HFFc6 (cell line): ENCODE results near the gene SLC51A. TPM values are rescaled to one million over a fixed set of nuclear protein-coding genes. Genes with fewer than 3 reads are reported as not detected.

Experiments used
- DNase-seq: peaks from one replicate; pipeline ENCODE4 v3.0.0-alpha.2; 2018
- H3K27ac Mint-ChIP-seq: 2 replicates; pipeline ENCODE4 v1.8.0; 2020; ENCODE audit warnings: mild to moderate bottlenecking, mixed read lengths
- H3K27me3 Mint-ChIP-seq: 2 replicates; pipeline ENCODE4 v1.8.0; 2021; ENCODE audit warnings: mild to moderate bottlenecking, moderate library complexity, mixed read lengths; ENCODE audit not compliant: insufficient read depth
- H3K36me3 Mint-ChIP-seq: 2 replicates; pipeline ENCODE4 v1.8.0; 2021; ENCODE audit warnings: low read depth, mixed read lengths
- H3K4me1 Mint-ChIP-seq: 2 replicates; pipeline ENCODE4 v1.8.0; 2020; ENCODE audit warnings: low read depth, mixed read lengths
- H3K4me3 Mint-ChIP-seq: 2 replicates; pipeline ENCODE4 v1.8.0; 2020; ENCODE audit warnings: mild to moderate bottlenecking, moderate library complexity, mixed read lengths
- H3K9me3 Mint-ChIP-seq: 2 replicates; pipeline ENCODE4 v1.8.0; 2020; ENCODE audit warnings: mild to moderate bottlenecking, mixed read lengths
- total RNA-seq, 6 experiments: library from RNA; stranded (reverse); fragmentation: NEBNext Ultra II Directional; extraction: Animal tissue kit (Norgen Biotek cat#: 25700); gene quantifications; 2 replicates in 1 of 6; 3 replicates in 5 of 6; pipeline ENCODE4 v1.2.3, GENCODE V29; 2021
- TF ChIP-seq, protein P1 (sequence below): fragments of 200-600 bp; sonication (generic); IDR thresholded peaks from 2 replicates; pipeline ENCODE4 v1.5.0; 2021; ENCODE audit warnings: antibody characterized with exemption, mild to moderate bottlenecking

SLC51A gene
- total RNA-seq, 6 experiments from 2014 or later: not detected

- TF ChIP-seq, protein P1, sequence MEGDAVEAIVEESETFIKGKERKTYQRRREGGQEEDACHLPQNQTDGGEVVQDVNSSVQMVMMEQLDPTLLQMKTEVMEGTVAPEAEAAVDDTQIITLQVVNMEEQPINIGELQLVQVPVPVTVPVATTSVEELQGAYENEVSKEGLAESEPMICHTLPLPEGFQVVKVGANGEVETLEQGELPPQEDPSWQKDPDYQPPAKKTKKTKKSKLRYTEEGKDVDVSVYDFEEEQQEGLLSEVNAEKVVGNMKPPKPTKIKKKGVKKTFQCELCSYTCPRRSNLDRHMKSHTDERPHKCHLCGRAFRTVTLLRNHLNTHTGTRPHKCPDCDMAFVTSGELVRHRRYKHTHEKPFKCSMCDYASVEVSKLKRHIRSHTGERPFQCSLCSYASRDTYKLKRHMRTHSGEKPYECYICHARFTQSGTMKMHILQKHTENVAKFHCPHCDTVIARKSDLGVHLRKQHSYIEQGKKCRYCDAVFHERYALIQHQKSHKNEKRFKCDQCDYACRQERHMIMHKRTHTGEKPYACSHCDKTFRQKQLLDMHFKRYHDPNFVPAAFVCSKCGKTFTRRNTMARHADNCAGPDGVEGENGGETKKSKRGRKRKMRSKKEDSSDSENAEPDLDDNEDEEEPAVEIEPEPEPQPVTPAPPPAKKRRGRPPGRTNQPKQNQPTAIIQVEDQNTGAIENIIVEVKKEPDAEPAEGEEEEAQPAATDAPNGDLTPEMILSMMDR: no peak
- no peaks in the 10 kb centered on the region for H3K9me3 Mint-ChIP-seq
- no peak overlapping the region for H3K27ac Mint-ChIP-seq
- no peaks in the 10 kb centered on the region; the same call in 1 of the 2 replicates for H3K4me1 Mint-ChIP-seq
- no peak overlapping the region for H3K4me3 Mint-ChIP-seq
- H3K36me3 Mint-ChIP-seq: no peaks in the 10 kb centered on the region
- DNase-seq: no peak
- H3K27me3 Mint-ChIP-seq: peaks cover 11% of the 10 kb centered on the region
Measured at GRCh38 chr3:196225086-196225485, 8.8 kb downstream of the SLC51A start.

GRCh38 chr3:196225763-196226364 lies 9.5 kb downstream of the SLC51A start:
- Mint-ChIP-seq H3K27ac (no peak overlapping the region), H3K9me3 (no peaks in the 10 kb centered on the region), H3K4me1 (no peaks in the 10 kb centered on the region; the same call in 1 of the 2 replicates), H3K27me3 (peaks cover 11% of the 10 kb centered on the region), H3K4me3 (no peak overlapping the region), H3K36me3 (no peaks in the 10 kb centered on the region)
- TF ChIP-seq, protein P1: no peak
- no peak for DNase-seq

- Mint-ChIP-seq H3K4me3 (no peak overlapping the region; the same call in 1 of the 2 replicates), H3K27ac (no peak overlapping the region), H3K9me3 (no peaks in the 10 kb centered on the region), H3K36me3 (no peaks in the 10 kb centered on the region), H3K27me3 (peaks cover 11% of the 10 kb centered on the region), H3K4me1 (no peaks in the 10 kb centered on the region; the same call in 1 of the 2 replicates)
- TF ChIP-seq, protein P1: no peak
- DNase-seq: no peak
Measured at GRCh38 chr3:196227121-196227561, 10.8 kb downstream of the SLC51A start.

GRCh38 chr3:196227629-196228493 lies 11.5 kb downstream of the SLC51A start:
- TF ChIP-seq, protein P1: no peak
- no peak for DNase-seq
- no peaks in the 10 kb centered on the region for H3K9me3 Mint-ChIP-seq
- no peaks in the 10 kb centered on the region for H3K36me3 Mint-ChIP-seq
- H3K27ac Mint-ChIP-seq: no peak overlapping the region
- H3K4me3 Mint-ChIP-seq: no peak overlapping the region; the same call in 1 of the 2 replicates
- peaks cover 11% of the 10 kb centered on the region for H3K27me3 Mint-ChIP-seq
- no peaks in the 10 kb centered on the region; the same call in 1 of the 2 replicates for H3K4me1 Mint-ChIP-seq

- H3K27me3 Mint-ChIP-seq: peaks cover 7% of the 10 kb centered on the region
- TF ChIP-seq, protein P1: no peak
Measured at GRCh38 chr3:196232154-196232881, 16.0 kb downstream of the SLC51A start.

More at GRCh38 chr3:196232154-196232881, 16.0 kb downstream of the SLC51A start:
- Mint-ChIP-seq H3K9me3 (no peaks in the 10 kb centered on the region), H3K36me3 (peaks cover 12% of the 10 kb centered on the region), H3K27ac (no peak overlapping the region), H3K4me1 (no peaks in the 10 kb centered on the region), H3K4me3 (no peak overlapping the region)
- no peak for DNase-seq
